Islet of Langerhans (tissue), 1 donor: ENCODE data around the gene SLC25A47.
"Not testable (repeated sequence)": the region's sequence is repeated elsewhere in the genome, so short reads cannot be mapped to it uniquely, and the experiment has no call there.

Experiments used
- FAIRE-seq: peaks from one replicate; lab custom pipeline; 2011; peaks lifted over from hg19 to GRCh38; lab: Jason Lieb, UNC

SLC25A47 gene

GRCh38 chr14:100306101-100306997 lies 16.8 kb upstream of the SLC25A47 start, which contains the start of gene SLC25A29:
Gene SLC25A29, minus strand, starts transcription at chr14:100306444. Its CDS starts 212 bp downstream, at chr14:100306232.
- no peak for FAIRE-seq

- FAIRE-seq = no peak
Measured at GRCh38 chr14:100306998-100307765, 16.0 kb upstream of the SLC25A47 start.

- FAIRE-seq = no peak
Measured at GRCh38 chr14:100307766-100308426, 15.2 kb upstream of the SLC25A47 start.

GRCh38 chr14:100308427-100308792 lies 14.7 kb upstream of the SLC25A47 start:
- FAIRE-seq = not testable (repeated sequence)

- no peak for FAIRE-seq
Measured at GRCh38 chr14:100309028-100309737, 14.0 kb upstream of the SLC25A47 start.

- FAIRE-seq = not testable (repeated sequence)
Measured at GRCh38 chr14:100312110-100312876, 10.8 kb upstream of the SLC25A47 start.

GRCh38 chr14:100312877-100313400 lies 10.2 kb upstream of the SLC25A47 start:
- no peak for FAIRE-seq

GRCh38 chr14:100313464-100314230 lies 9.5 kb upstream of the SLC25A47 start:
- no peak for FAIRE-seq

- FAIRE-seq = no peak
Measured at GRCh38 chr14:100314724-100315123, 8.4 kb upstream of the SLC25A47 start.

GRCh38 chr14:100317389-100317788 lies 5.8 kb upstream of the SLC25A47 start:
- FAIRE-seq = no peak

GRCh38 chr14:100317912-100318808 lies 5.0 kb upstream of the SLC25A47 start:
- no peak for FAIRE-seq

GRCh38 chr14:100320157-100320856 lies 2.8 kb upstream of the SLC25A47 start:
- FAIRE-seq = no peak

- FAIRE-seq = no peak
Measured at GRCh38 chr14:100321473-100322137, 1.5 kb upstream of the SLC25A47 start.

GRCh38 chr14:100322138-100322957 lies 791 bp upstream of the SLC25A47 start:
- FAIRE-seq = no peak

- no peak for FAIRE-seq
Measured at GRCh38 chr14:100323942-100324307, 786 bp downstream of the SLC25A47 start.

- no peak for FAIRE-seq
Measured at GRCh38 chr14:100325231-100325632, 2.1 kb downstream of the SLC25A47 start.

GRCh38 chr14:100325958-100326357 lies 2.8 kb downstream of the SLC25A47 start:
- no peak for FAIRE-seq
